GM12878 (cell line): ENCODE results near the gene PCDHA7. TPM values are rescaled to one million over a fixed set of nuclear protein-coding genes. Genes with fewer than 3 reads are reported as not detected.

Experiments
- ATAC-seq: fragments of 200-7000 bp; cut with Tn5 transposase; 3 replicates; pipeline ENCODE4 v1.9.1; 2020; ENCODE audit warnings: mild to moderate bottlenecking, moderate library complexity
- BruUV-seq: library from RNA; stranded (reverse); fragments of 400-500 nt; replicated peaks from 2 replicates; lab custom pipeline; 2021; lab: Mats Ljungman, UMichigan
- CTCF ChIA-PET: fragments of 300-600 bp; sonication (Branson Sonifier 250); formaldehyde crosslinking; extraction: SDS; loops from one replicate; lab custom pipeline; 2021; ENCODE audit warnings: inconsistent platforms; lab: Yijun Ruan, JAX
- POLR2A ChIA-PET: fragments of 350-600 bp; formaldehyde crosslinking; extraction: SDS; loops from one replicate; lab custom pipeline; 2021; ENCODE audit warnings: inconsistent platforms; lab: Charles Lee
- RAD21 ChIA-PET: fragments of 300-600 bp; sonication (Branson Sonifier 250); formaldehyde crosslinking; loops from one replicate; lab custom pipeline; 2023; ENCODE audit warnings: antibody characterized with exemption; ENCODE audit not compliant: unreplicated experiment; lab: Charles Lee
- SMC1A ChIA-PET: fragments of 300-600 bp; sonication (Branson Sonifier 250); formaldehyde crosslinking; loops from one replicate; lab custom pipeline; 2023; ENCODE audit not compliant: unreplicated experiment, uncharacterized antibody; lab: Charles Lee
- DNase-seq: peaks from one replicate; pipeline ENCODE4 v3.0.0-alpha.2; 2011; ENCODE audit warnings: low read depth, low spot score
- FAIRE-seq: peaks from 3 replicates; lab custom pipeline; 2011; peaks lifted over from hg19 to GRCh38; lab: Jason Lieb, UNC
- H2AFZ ChIP-seq: 2 replicates; pipeline ENCODE4 v1.6.0; 2011; ENCODE audit warnings: low read depth, low read length, control low read depth; ENCODE audit not compliant: control insufficient read depth
- H3K27ac ChIP-seq: 2 replicates; pipeline ENCODE4 v1.5.1; 2011; ENCODE audit warnings: control low read depth; ENCODE audit not compliant: control insufficient read depth, insufficient read depth
- H3K27me3 ChIP-seq, 2 experiments: replicated peaks in 1 of 2; 2 replicates each; pipeline versions ENCODE4 v1.6.0 to v1.6.1; 2011; ENCODE audit warnings: low read length in 1 of 2; ENCODE audit not compliant: control insufficient read depth in 2 of 2, insufficient read depth in 2 of 2
- H3K36me3 ChIP-seq, 2 experiments: 2 replicates each; pipeline ENCODE4 v1.5.1; 2011; ENCODE audit warnings: low read length in 1 of 2; ENCODE audit not compliant: control insufficient read depth in 2 of 2, insufficient read depth in 2 of 2
- H3K4me1 ChIP-seq: 2 replicates; pipeline ENCODE4 v1.6.1; 2011; ENCODE audit warnings: mild to moderate bottlenecking, low read length, moderate library complexity, mixed read lengths; ENCODE audit not compliant: control insufficient read depth, insufficient read depth
- H3K4me2 ChIP-seq: 2 replicates; pipeline ENCODE4 v1.6.0; 2011; ENCODE audit warnings: control low read depth; ENCODE audit not compliant: control insufficient read depth, insufficient read depth
- H3K4me3 ChIP-seq: fragments of 200-600 bp; sonication (generic); 2 replicates; pipeline ENCODE4 v1.5.1; 2016
- H3K79me2 ChIP-seq: 2 replicates; pipeline ENCODE4 v1.6.0; 2011; ENCODE audit warnings: low read length; ENCODE audit not compliant: control insufficient read depth, insufficient read depth
- H3K9ac ChIP-seq: 2 replicates; pipeline ENCODE4 v1.8.0; 2011; ENCODE audit warnings: low read length, control low read depth, mixed read lengths; ENCODE audit not compliant: control insufficient read depth, insufficient read depth
- H3K9me3 ChIP-seq: replicated peaks from 3 replicates; pipeline ENCODE4 v1.5.1; 2011; ENCODE audit warnings: mild to moderate bottlenecking, low read length; ENCODE audit not compliant: control insufficient read depth, insufficient read depth
- H4K20me1 ChIP-seq: 2 replicates; pipeline ENCODE4 v1.6.0; 2011; ENCODE audit not compliant: control insufficient read depth, insufficient read depth
- BRCA1 ChIP-seq: IDR thresholded peaks from 2 replicates; pipeline ENCODE4 v1.6.1; 2011; ENCODE audit warnings: low read depth, low read length, improper control_type of control experiment
- JUND ChIP-seq: IDR thresholded peaks from 2 replicates; pipeline ENCODE4 v1.6.1; 2012; ENCODE audit warnings: low read depth, mild to moderate bottlenecking, low read length, improper control_type of control experiment, moderate library complexity
- PAX8 ChIP-seq: fragments of 450-650 bp; IDR thresholded peaks from 2 replicates; pipeline ENCODE4 v1.6.1; 2017; ENCODE audit warnings: mild to moderate bottlenecking, moderate library complexity
- RB1 ChIP-seq: fragments of 450-650 bp; formaldehyde crosslinking; IDR thresholded peaks from 2 replicates; pipeline ENCODE4 v1.6.1; 2017; ENCODE audit warnings: mild to moderate bottlenecking, borderline replicate concordance
- SIN3A ChIP-seq: IDR thresholded peaks from 2 replicates; pipeline ENCODE4 v1.6.1; 2012; ENCODE audit warnings: low read depth, low read length, improper control_type of control experiment
- SIX5 ChIP-seq: IDR thresholded peaks from 2 replicates; pipeline ENCODE4 v1.6.1; 2011; ENCODE audit warnings: mild to moderate bottlenecking, low read depth, low read length, moderate library complexity; ENCODE audit not compliant: severe bottlenecking
- SMARCA5 ChIP-seq: fragments of 450-650 bp; IDR thresholded peaks from 2 replicates; pipeline ENCODE4 v1.6.1; 2017; ENCODE audit warnings: mild to moderate bottlenecking
- SREBF2 ChIP-seq: IDR thresholded peaks from 2 replicates; pipeline ENCODE4 v1.6.1; 2012; ENCODE audit warnings: mild to moderate bottlenecking, low read length
- SUZ12 ChIP-seq: fragments of 200-600 bp; sonication (generic); IDR thresholded peaks from one replicate; pipeline ENCODE4 v1.6.1; 2018; ENCODE audit warnings: antibody characterized with exemption, mild to moderate bottlenecking; ENCODE audit not compliant: unreplicated experiment
- TBL1XR1 ChIP-seq: IDR thresholded peaks from 2 replicates; pipeline ENCODE4 v1.6.1; 2012; ENCODE audit warnings: low read depth, low read length, improper control_type of control experiment
- WRNIP1 ChIP-seq: IDR thresholded peaks from 2 replicates; pipeline ENCODE4 v1.6.1; 2011; ENCODE audit warnings: low read depth, low read length, improper control_type of control experiment, borderline replicate concordance
- ZNF384 ChIP-seq: IDR thresholded peaks from 2 replicates; pipeline ENCODE4 v1.6.1; 2012; ENCODE audit warnings: low read depth, mild to moderate bottlenecking, low read length, improper control_type of control experiment, borderline replicate concordance
- ZNF622 ChIP-seq: fragments of 450-650 bp; IDR thresholded peaks from 2 replicates; pipeline ENCODE4 v1.6.1; 2017; ENCODE audit warnings: mild to moderate bottlenecking, inconsistent platforms
- WGBS: methylation state at CpG from one replicate; pipeline ENCODE4 v1.1.6; 2016; ENCODE audit warnings: low lambda C conversion rate; ENCODE audit not compliant: insufficient replicate concordance, insufficient coverage; ENCODE audit errors: missing lambda C conversion rate; 5-methylcytosine and 5-hydroxymethylcytosine counted together
- in situ Hi-C: fragments of 300-500 bp; cut with MboI; formaldehyde crosslinking; loops from 9 replicates; pipeline ENCODE4 v1.14.3; 2018; ENCODE audit warnings: mixed read lengths
- intact Hi-C: fragments of 100-400 bp; cut with micrococcal nuclease; formaldehyde crosslinking; loops from one replicate; pipeline ENCODE4 v1.14.2; 2022; ENCODE audit not compliant: unreplicated experiment
- polyA plus RNA-seq, 11 experiments: library from polyadenylated mRNA; depleted of rRNA in 4 of 11; unstranded in 6 of 11; stranded (reverse) in 5 of 11; fragments of >200 nt; fragmentation: Nextera tagmentation in 4 of 11; fragmentation: Illumina TruSeq in 1 of 11; extraction: Ambion mirVana in 4 of 11; extraction: Trizol in 1 of 11; gene quantifications; 1 replicate in 1 of 11; 2 replicates in 10 of 11; pipeline versions ENCODE4 v1.2.1 to v1.2.3, GENCODE V29; 2011 to 2016; ENCODE audit warnings: inconsistent platforms in 2 of 11, missing spikeins in 2 of 11, low read depth in 1 of 11
- total RNA-seq, 4 experiments: library from RNA; depleted of rRNA in 3 of 4; stranded (reverse); fragments of >200 nt in 3 of 4; fragmentation: Illumina TruSeq in 1 of 4; extraction: Trizol in 1 of 4; gene quantifications; 2 replicates each; pipeline versions ENCODE4 v1.2.1 to v1.2.3, GENCODE V29; 2013 to 2021
- TF ChIP-seq, protein P1 (sequence below), 3 experiments: IDR thresholded peaks in 2 of 3; conservative IDR thresholded peaks in 1 of 3; 2 replicates each; pipeline ENCODE4 v1.5.1; 2011; ENCODE audit warnings: low read depth in 3 of 3, low read length in 3 of 3, mild to moderate bottlenecking in 3 of 3, control low read depth in 2 of 3, moderate library complexity in 2 of 3, inconsistent platforms in 1 of 3, mixed read lengths in 1 of 3; ENCODE audit not compliant: control insufficient read depth in 2 of 3, insufficient read depth in 1 of 3; ENCODE audit errors: extremely low read depth in 1 of 3
- TF ChIP-seq, protein P2 (sequence below): fragments of 450-650 bp; IDR thresholded peaks from 2 replicates; pipeline ENCODE4 v1.6.1; 2017; ENCODE audit warnings: low read depth, mild to moderate bottlenecking, moderate library complexity
- TF ChIP-seq, protein P3 (sequence below): IDR thresholded peaks from 2 replicates; pipeline ENCODE4 v1.6.1; 2012; ENCODE audit warnings: improper control_type of control experiment, low read depth, low read length; ENCODE audit not compliant: insufficient replicate concordance

PCDHA7 gene
- total and polyA plus RNA-seq, 10 of the 15 experiments (the other 5 are each of a cell fraction or from before 2014, with no cell fraction given) = 0.05 to 0.06 TPM; not detected in 8

DNA sequence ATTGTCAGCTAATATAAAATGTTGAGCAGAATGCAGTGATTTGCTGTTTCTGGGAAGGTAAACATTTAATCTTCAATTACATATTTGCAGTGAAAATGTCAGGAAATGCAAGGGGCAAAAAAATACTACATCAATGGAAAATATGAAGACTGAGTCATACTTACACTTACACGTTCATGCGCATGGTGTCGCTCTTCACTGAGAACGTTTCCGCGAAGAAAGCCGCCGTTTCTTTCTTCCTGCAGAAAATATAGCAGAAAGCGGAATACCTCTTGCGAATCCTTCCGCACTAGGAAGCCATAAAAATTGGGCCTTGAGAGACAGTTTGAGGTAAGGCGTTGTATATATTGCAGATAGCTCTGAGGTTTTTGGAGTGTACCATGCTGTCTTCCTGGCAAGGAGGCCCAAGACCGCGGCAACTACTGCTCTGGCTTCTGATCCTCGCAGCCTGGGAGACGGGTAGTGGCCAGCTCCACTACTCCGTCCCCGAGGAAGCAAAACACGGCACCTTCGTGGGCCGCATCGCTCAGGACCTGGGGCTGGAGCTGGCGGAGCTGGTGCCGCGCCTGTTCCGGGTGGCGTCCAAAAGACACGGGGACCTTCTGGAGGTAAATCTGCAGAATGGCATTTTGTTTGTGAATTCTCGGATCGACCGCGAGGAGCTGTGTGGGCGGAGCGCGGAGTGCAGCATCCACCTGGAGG is 48.0 kb downstream of the PCDHA7 start, which contains the start of gene PCDHA13:
PCDHA13 (plus strand) TSS at position 236 of the 702 bp plus-strand sequence; CDS start at position 381, 145 bp downstream.
- ChIA-PET CTCF (interaction anchor here (1.3 kb wide), 1 partner anchor 12 kb away, joined by 4 read pairs; no protein-coding TSS in a partner anchor), RAD21 (no interaction called here), SMC1A (no interaction called here), POLR2A (no interaction called here)
- no peaks in the 10 kb centered on the region for H3K36me3 ChIP-seq
- H3K4me2 ChIP-seq = no peak within 1 kb of the TSS
- FAIRE-seq = no peak
- intact Hi-C loops (no loop called here), in situ Hi-C loops (no loop called here)
- H3K9ac ChIP-seq = no peak within 1 kb of the TSS
- no peak within 1 kb of the TSS for H2AFZ ChIP-seq
- no peak for DNase-seq
- no peaks in the 10 kb centered on the region for H4K20me1 ChIP-seq
- H3K9me3 ChIP-seq = peaks cover 2% of the 10 kb centered on the region; the same call in 1 of the 3 replicates
- H3K79me2 ChIP-seq = no peaks in the 10 kb centered on the region
- H3K4me3 ChIP-seq = no peak within 1 kb of the TSS
- H3K27me3 ChIP-seq = no peaks in the 10 kb centered on the region
- 72% methylated on average over 35 of the region's 35 CpGs for WGBS
- no peaks in the 10 kb centered on the region for H3K4me1 ChIP-seq
- no peak within 1 kb of the TSS for H3K27ac ChIP-seq
- BruUV-seq = no TSS peak
- ATAC-seq = no peak
- TF ChIP-seq ZNF384 (no peak), BRCA1 (no peak), SREBF2 (no peak), SMARCA5 (no peak), ZNF622 (no peak), SUZ12 (no peak), WRNIP1 (no peak), SIN3A (no peak), RB1 (no peak), SIX5 (no peak), TBL1XR1 (no peak), PAX8 (no peak), JUND (no peak)
- TF ChIP-seq, protein P1, sequence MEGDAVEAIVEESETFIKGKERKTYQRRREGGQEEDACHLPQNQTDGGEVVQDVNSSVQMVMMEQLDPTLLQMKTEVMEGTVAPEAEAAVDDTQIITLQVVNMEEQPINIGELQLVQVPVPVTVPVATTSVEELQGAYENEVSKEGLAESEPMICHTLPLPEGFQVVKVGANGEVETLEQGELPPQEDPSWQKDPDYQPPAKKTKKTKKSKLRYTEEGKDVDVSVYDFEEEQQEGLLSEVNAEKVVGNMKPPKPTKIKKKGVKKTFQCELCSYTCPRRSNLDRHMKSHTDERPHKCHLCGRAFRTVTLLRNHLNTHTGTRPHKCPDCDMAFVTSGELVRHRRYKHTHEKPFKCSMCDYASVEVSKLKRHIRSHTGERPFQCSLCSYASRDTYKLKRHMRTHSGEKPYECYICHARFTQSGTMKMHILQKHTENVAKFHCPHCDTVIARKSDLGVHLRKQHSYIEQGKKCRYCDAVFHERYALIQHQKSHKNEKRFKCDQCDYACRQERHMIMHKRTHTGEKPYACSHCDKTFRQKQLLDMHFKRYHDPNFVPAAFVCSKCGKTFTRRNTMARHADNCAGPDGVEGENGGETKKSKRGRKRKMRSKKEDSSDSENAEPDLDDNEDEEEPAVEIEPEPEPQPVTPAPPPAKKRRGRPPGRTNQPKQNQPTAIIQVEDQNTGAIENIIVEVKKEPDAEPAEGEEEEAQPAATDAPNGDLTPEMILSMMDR (IDR thresholded peaks at IDR 0.05 in 2 of 3, conservative IDR thresholded peaks at IDR 0.05 in 1 of 3; ENCODE audit: control insufficient read depth in 2 of 3, extremely low read depth in 1 of 3, insufficient read depth in 1 of 3, low read depth in 3 of 3, low read length in 3 of 3) = no peak
- TF ChIP-seq, protein P2, sequence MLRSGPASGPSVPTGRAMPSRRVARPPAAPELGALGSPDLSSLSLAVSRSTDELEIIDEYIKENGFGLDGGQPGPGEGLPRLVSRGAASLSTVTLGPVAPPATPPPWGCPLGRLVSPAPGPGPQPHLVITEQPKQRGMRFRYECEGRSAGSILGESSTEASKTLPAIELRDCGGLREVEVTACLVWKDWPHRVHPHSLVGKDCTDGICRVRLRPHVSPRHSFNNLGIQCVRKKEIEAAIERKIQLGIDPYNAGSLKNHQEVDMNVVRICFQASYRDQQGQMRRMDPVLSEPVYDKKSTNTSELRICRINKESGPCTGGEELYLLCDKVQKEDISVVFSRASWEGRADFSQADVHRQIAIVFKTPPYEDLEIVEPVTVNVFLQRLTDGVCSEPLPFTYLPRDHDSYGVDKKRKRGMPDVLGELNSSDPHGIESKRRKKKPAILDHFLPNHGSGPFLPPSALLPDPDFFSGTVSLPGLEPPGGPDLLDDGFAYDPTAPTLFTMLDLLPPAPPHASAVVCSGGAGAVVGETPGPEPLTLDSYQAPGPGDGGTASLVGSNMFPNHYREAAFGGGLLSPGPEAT = no peak
- TF ChIP-seq, protein P3, sequence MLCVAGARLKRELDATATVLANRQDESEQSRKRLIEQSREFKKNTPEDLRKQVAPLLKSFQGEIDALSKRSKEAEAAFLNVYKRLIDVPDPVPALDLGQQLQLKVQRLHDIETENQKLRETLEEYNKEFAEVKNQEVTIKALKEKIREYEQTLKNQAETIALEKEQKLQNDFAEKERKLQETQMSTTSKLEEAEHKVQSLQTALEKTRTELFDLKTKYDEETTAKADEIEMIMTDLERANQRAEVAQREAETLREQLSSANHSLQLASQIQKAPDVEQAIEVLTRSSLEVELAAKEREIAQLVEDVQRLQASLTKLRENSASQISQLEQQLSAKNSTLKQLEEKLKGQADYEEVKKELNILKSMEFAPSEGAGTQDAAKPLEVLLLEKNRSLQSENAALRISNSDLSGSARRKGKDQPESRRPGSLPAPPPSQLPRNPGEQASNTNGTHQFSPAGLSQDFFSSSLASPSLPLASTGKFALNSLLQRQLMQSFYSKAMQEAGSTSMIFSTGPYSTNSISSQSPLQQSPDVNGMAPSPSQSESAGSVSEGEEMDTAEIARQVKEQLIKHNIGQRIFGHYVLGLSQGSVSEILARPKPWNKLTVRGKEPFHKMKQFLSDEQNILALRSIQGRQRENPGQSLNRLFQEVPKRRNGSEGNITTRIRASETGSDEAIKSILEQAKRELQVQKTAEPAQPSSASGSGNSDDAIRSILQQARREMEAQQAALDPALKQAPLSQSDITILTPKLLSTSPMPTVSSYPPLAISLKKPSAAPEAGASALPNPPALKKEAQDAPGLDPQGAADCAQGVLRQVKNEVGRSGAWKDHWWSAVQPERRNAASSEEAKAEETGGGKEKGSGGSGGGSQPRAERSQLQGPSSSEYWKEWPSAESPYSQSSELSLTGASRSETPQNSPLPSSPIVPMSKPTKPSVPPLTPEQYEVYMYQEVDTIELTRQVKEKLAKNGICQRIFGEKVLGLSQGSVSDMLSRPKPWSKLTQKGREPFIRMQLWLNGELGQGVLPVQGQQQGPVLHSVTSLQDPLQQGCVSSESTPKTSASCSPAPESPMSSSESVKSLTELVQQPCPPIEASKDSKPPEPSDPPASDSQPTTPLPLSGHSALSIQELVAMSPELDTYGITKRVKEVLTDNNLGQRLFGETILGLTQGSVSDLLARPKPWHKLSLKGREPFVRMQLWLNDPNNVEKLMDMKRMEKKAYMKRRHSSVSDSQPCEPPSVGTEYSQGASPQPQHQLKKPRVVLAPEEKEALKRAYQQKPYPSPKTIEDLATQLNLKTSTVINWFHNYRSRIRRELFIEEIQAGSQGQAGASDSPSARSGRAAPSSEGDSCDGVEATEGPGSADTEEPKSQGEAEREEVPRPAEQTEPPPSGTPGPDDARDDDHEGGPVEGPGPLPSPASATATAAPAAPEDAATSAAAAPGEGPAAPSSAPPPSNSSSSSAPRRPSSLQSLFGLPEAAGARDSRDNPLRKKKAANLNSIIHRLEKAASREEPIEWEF = no peak
